Effector memory CD8-positive, alpha-beta T cell (primary cell): Measurements from ENCODE around the gene ACOXL.
A peak's percentile ranks its signal among the peaks of the same experiment; 100 is the strongest.
"Not testable (repeated sequence)": the region's sequence is repeated elsewhere in the genome, so short reads cannot be mapped to it uniquely, and the experiment has no call there.

Experiments
- ATAC-seq: fragments of 150-1000 bp; cut with Tn5 transposase; replicated peaks from 2 replicates; pipeline ENCODE4 v1.10.0; 2021; ENCODE audit warnings: mild to moderate bottlenecking, moderate library complexity
- DNase-seq, 3 experiments: peaks; one replicate each; pipeline ENCODE4 v3.0.0; 2021
- H3K27ac Mint-ChIP-seq, 2 donors: one replicate each; pipeline ENCODE4 v1.8.0; 2022; ENCODE audit warnings: mild to moderate bottlenecking in 2 of 2, mixed read lengths in 2 of 2, moderate library complexity in 2 of 2
- H3K27me3 Mint-ChIP-seq, 2 donors: one replicate each; pipeline ENCODE4 v1.8.0; 2022; ENCODE audit warnings: mixed read lengths in 2 of 2
- H3K36me3 Mint-ChIP-seq: one replicate; pipeline ENCODE4 v1.8.0; 2022; ENCODE audit warnings: mild to moderate bottlenecking, moderate library complexity, mixed read lengths; ENCODE audit not compliant: insufficient read depth
- H3K4me1 Mint-ChIP-seq, 2 donors: one replicate each; pipeline ENCODE4 v1.8.0; 2022; ENCODE audit warnings: low read depth in 2 of 2, mixed read lengths in 2 of 2
- H3K4me3 Mint-ChIP-seq, 2 donors: one replicate each; pipeline ENCODE4 v1.8.0; 2022; ENCODE audit warnings: mild to moderate bottlenecking in 2 of 2, mixed read lengths in 2 of 2, moderate library complexity in 2 of 2
- H3K9me3 Mint-ChIP-seq, 2 donors: one replicate each; pipeline ENCODE4 v1.8.0; 2022; ENCODE audit warnings: mixed read lengths in 2 of 2

ACOXL gene

DNA sequence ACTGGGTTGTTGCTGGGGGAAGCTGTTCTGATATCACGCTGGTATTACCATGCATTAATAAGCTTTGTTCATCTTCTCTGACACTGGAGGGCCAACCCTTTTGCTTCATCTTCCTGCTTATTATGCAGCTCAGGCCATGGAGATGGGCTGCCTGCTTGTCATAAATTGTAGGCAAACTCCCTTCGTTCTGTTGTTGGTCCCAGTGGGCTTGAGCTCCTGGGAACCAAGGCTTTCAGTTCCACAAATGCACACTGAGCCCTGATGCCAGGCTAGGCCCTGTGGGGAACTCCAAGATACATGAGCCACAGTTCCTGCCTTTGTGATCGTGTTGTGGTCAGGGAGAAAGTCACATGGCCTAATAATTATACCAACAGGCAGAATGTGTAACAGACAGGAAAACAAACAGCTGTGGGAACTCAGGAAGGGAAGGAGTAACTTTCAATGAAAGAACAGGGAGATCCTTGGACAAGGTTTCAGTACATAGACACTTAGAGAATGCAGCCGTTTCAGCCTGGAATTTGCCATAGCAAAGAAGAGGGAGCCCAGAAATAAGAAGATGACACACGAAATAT is 339.3 kb downstream of the ACOXL start:
- Mint-ChIP-seq H3K4me1 (peaks cover 0 to 1% of the 10 kb centered on the region in 2 donors), H3K4me3 (no peak overlapping the region), H3K9me3 (peaks cover 0 to 4% of the 10 kb centered on the region in 2 donors), H3K36me3 (peaks cover 3% of the 10 kb centered on the region), H3K27me3 (peaks cover 2 to 4% of the 10 kb centered on the region in 2 donors), H3K27ac (peak overlapping the region in 1 of 2 donors; percentile 18)
- ATAC-seq (no peak), DNase-seq (no peak)

DNA sequence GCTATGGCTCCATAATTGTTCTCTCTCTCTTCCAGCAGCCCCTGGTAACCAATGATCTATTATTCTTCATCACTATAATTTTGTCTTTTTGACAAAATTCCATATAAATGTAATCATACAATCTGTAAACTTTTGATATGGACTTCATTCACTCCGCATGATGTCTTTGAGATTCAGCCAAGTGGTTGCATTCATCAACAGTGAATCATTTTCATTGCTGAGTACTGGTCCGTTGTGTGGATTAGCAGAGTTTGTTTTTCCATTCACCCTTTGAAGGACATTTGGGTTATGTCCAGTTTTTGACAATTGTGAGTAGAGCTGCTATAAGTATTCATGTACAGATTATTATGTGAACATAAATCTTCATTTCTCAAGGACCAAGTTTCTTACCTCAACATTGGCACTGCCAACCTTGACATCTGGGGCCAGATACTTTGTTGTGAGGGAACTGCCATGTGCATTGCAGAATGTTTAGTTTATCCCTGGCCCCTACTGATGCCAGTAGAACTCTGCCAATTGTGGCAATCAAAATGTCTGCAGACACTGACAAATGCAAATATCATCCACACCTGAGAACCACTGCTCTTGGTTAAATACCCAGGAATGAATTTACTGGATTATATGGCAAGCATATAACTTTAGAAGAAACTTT is 340.0 kb downstream of the ACOXL start:
- Mint-ChIP-seq H3K9me3 (peaks cover 0 to 4% of the 10 kb centered on the region in 2 donors), H3K27me3 (peaks cover 9 to 10% of the 10 kb centered on the region in 2 donors), H3K27ac (no peak overlapping the region), H3K36me3 (peaks cover 3% of the 10 kb centered on the region), H3K4me1 (peaks cover 0 to 1% of the 10 kb centered on the region in 2 donors), H3K4me3 (no peak overlapping the region)
- DNase-seq (no peak), ATAC-seq (no peak)

DNA sequence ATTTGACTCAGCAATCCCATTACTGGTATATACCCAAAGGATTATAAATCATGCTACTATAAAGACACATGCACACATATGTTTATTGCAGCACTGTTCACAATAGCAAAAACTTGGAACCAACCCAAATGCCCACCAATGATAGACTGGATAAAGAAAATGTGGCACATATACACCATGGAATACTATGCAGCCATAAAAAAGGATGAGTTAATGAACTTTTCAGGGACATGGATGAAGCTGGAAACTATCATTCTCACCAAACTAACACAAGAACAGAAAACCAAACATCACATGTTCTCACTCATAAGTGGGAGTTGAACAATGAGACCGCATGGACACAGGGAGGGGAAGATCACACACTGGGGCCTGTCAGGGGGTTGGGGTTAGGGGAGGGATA is 350.3 kb downstream of the ACOXL start:
- peaks cover 85 to 92% of the 10 kb centered on the region in 2 donors for H3K27me3 Mint-ChIP-seq
- not testable (repeated sequence) for H3K36me3 Mint-ChIP-seq

DNA sequence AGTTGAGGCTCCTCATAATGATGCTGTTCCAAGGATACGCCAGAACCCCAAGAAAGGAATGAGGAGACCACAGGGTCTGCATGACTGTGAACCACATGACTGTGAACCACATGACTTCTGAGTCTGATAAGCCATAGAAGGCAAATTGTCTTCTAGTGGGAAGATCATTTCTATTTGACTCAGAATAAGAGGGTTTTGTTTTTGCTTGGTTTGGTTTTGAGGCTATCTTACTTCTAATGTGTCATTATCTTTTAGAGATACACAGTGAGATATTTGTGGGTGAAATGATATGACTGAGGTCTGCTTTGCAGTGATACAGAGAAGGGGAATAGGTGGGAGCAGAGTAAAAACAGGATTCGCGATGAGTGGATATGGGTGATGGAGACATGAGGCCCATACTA is 359.4 kb downstream of the ACOXL start:
- no peaks in the 10 kb centered on the region for H3K36me3 Mint-ChIP-seq
- ATAC-seq (no peak), DNase-seq (no peak)
- no peak overlapping the region for H3K27ac Mint-ChIP-seq
- H3K9me3 Mint-ChIP-seq: no peaks in the 10 kb centered on the region
- no peak overlapping the region for H3K4me3 Mint-ChIP-seq
- peaks cover 20 to 45% of the 10 kb centered on the region in 2 donors for H3K27me3 Mint-ChIP-seq
- no peaks in the 10 kb centered on the region for H3K4me1 Mint-ChIP-seq

More for the DNA sequence above, 350.3 kb downstream of the ACOXL start:
- H3K4me1 Mint-ChIP-seq, H3K9me3 Mint-ChIP-seq, ATAC-seq, H3K27ac Mint-ChIP-seq, H3K4me3 Mint-ChIP-seq, DNase-seq: not testable (repeated sequence)

DNA sequence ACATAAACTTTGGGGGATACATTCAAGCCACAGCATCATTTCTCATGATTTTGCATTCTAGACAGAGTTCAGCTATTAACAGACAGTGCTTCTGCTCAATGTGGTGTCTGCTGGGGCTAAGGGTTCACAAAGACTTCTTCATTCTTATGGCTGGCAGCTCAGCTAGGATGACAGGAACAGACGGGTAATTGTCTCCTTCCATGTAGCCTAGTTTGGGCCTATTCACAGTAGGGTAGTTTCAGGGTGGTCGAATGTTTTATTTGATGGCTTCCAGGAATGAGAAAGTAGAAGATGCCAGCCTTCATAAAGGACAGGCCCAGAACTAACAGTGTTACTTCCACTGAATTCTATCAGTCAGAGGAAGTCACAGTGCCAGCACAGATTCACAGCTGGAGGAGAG is 362.3 kb downstream of the ACOXL start:
- H3K4me1 Mint-ChIP-seq: no peaks in the 10 kb centered on the region
- no peaks in the 10 kb centered on the region for H3K9me3 Mint-ChIP-seq
- peaks cover 20 to 33% of the 10 kb centered on the region in 2 donors for H3K27me3 Mint-ChIP-seq
- no peak overlapping the region for H3K27ac Mint-ChIP-seq
- ATAC-seq (no peak), DNase-seq (no peak)
- no peak overlapping the region for H3K4me3 Mint-ChIP-seq
- no peaks in the 10 kb centered on the region for H3K36me3 Mint-ChIP-seq

DNA sequence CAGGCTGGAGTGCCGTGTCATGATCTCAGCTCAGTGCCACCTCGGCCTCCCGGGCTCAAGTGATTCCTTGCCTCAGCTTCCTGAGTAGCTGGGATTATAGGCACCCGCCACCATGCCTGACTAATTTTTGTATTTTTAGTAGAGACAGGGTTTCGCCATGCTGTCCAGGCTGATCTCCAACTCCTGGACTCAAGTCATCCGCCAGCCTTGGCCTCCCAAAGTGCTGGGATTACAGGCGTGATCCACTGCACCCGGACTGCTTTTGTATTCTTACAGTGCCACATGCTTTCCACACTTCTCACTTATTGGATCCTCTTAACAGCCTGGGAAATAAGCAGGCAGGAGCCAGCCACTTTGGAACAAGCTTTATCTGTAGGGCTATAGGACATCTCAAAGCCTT is 363.1 kb downstream of the ACOXL start:
- Mint-ChIP-seq H3K4me1 (peaks cover 4 to 5% of the 10 kb centered on the region in 2 donors), H3K4me3 (no peak overlapping the region), H3K27me3 (peaks cover 15 to 27% of the 10 kb centered on the region in 2 donors), H3K27ac (no peak overlapping the region), H3K36me3 (no peaks in the 10 kb centered on the region), H3K9me3 (no peaks in the 10 kb centered on the region)
- DNase-seq (no peak), ATAC-seq (no peak)

DNA sequence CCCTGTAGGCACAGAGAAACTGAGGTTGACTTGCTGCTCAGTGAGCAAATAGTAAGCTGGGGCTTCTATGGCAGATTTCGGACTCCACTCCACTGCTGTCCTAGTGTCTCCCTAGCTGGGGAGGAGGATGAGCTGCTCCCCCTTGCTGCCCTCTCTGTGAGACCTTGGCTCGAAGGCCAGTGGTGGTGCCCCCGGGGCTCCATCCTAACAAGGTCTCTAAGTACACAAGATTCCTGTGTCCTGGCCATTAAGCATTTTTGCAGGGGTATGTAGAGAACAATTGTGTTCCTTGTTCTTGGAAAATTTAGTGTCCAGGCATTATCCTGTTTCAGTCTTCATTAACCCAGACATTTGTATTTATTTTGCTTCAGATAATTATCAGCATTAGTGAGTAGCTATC is 367.0 kb downstream of the ACOXL start:
- H3K27me3 Mint-ChIP-seq: no peaks in the 10 kb centered on the region
- ATAC-seq: no peak
- H3K27ac Mint-ChIP-seq: no peak overlapping the region
- DNase-seq: no peak
- no peaks in the 10 kb centered on the region for H3K36me3 Mint-ChIP-seq
- H3K4me3 Mint-ChIP-seq: no peak overlapping the region
- peaks cover 10 to 11% of the 10 kb centered on the region in 2 donors for H3K4me1 Mint-ChIP-seq
- H3K9me3 Mint-ChIP-seq: no peaks in the 10 kb centered on the region

DNA sequence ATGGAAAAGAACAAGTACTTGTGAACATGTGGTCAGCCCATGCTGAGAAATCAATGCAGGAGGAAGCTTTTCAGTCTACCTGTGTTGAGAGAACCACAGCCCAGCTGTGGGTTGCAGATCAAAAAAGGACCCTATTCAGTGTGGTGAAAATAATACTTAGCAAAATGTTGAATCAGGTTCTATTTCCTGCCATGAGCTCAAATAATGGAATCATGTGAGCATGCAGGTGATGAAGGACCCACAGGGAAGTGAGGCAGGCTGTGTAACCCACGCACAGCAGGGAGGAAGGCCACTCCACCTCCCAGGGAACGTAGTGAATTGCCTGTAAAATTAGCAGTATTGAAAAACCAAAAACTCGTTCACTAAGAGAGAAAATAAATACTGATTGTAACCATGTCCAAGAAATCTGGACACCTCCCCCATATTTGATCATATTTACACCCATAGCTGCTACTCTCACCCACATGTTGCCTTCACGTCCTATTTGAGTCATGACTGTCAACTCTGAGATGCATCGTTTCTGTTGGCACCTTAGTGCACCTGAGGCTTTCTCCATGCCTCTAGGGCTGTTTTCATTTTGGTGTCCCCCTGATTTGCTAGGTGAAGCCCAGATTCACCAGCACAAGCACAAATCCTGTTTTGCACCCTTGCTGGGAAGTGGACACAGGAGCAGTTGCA is 367.9 kb downstream of the ACOXL start:
- Mint-ChIP-seq H3K27ac (peak overlapping the region; percentile 41 to 45), H3K9me3 (no peaks in the 10 kb centered on the region), H3K36me3 (no peaks in the 10 kb centered on the region), H3K4me3 (peak overlapping the region; percentile 36 to 53), H3K4me1 (peaks cover 10 to 11% of the 10 kb centered on the region in 2 donors), H3K27me3 (no peaks in the 10 kb centered on the region)
- DNase-seq (no peak), ATAC-seq (no peak)

DNA sequence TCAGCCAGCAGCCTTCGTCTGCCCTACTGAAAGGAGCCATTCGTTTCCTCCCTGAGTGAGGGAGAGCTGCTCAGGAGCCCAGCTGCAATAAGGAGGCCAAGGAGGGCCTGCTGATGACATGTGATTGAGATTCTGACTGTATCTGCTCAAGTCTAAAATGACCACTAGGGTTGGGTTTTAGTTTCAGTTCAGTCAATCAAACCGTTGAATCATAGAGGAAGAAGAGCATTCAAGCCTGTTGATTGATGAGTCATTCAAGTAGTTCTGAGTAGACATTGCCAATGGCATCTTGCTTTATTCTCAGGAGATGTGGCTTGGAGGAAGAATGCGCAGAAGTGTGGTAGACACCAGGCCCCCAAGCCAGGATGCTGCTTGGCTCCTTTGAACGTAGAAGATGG is 368.4 kb downstream of the ACOXL start:
- no peaks in the 10 kb centered on the region for H3K27me3 Mint-ChIP-seq
- peak overlapping the region; percentile 36 to 53 for H3K4me3 Mint-ChIP-seq
- DNase-seq (no peak), ATAC-seq (peak; percentile 65)
- H3K27ac Mint-ChIP-seq: peak overlapping the region; percentile 41 to 45
- no peaks in the 10 kb centered on the region for H3K9me3 Mint-ChIP-seq
- no peaks in the 10 kb centered on the region for H3K36me3 Mint-ChIP-seq
- H3K4me1 Mint-ChIP-seq: peaks cover 10 to 11% of the 10 kb centered on the region in 2 donors

DNA sequence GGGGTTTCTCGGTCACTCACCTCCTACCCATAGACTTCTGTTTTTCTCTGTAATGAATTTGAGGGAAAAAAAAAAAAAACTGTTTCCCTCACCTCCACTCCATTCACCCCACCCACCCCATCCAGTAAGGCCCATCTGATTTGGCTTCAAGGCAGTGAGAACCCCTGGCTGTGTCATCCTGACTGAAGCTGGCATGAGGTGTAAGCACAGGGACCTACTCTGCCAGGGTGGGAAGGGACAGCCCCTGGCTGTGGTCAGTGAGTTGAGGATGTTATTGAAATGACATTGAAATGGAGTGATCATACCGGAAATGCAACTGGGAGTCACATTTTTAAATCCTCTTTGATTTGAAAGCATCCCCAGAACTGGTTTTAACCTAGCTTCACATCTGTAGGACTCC is 369.2 kb downstream of the ACOXL start:
- no peak for DNase-seq
- Mint-ChIP-seq H3K9me3 (no peaks in the 10 kb centered on the region), H3K4me3 (no peak overlapping the region), H3K4me1 (peaks cover 10 to 11% of the 10 kb centered on the region in 2 donors), H3K36me3 (no peaks in the 10 kb centered on the region), H3K27ac (no peak overlapping the region), H3K27me3 (no peaks in the 10 kb centered on the region)
- no peak for ATAC-seq

DNA sequence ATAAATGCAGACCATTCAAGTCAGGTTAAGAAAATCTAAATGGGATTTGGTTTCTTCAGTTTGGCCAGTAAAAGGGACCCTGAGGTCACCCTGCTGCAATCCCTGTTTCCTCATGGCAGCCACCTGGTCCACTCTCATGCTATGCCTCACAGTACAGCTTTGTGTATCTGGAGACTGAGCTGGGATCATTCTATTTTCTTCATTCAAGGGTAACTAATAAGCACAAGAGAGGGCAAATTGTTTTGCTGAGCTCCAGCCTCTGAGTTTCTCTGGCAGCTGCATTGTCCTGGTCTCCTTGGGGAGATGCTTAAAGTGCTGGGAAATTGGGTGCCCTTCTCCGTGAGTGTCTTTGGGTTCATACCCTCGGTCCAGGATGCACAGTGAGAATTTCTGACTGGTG is 369.8 kb downstream of the ACOXL start:
- no peaks in the 10 kb centered on the region for H3K27me3 Mint-ChIP-seq
- no peaks in the 10 kb centered on the region for H3K9me3 Mint-ChIP-seq
- H3K4me3 Mint-ChIP-seq: no peak overlapping the region

DNA sequence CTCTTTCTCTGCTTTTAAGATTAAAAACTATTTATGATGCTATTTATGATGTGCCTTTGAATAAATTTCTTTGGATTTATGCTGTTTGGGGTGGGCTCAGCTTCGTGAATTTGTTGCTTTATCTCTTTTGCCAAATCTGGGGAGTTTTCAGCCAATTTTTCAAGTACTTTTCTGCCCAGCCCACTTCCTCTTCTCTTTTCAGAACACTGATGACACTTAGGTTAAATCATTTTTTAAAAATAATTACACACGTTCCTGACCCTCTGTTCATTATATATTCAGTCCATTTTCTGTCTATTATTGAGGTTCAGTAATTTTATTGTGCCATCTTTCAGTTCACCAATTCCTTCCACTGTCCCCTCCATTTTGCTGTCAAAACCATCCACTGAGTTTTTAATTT is 373.6 kb downstream of the ACOXL start:
- DNase-seq (no peak), ATAC-seq (no peak)
- H3K27me3 Mint-ChIP-seq: peaks cover 8 to 13% of the 10 kb centered on the region in 2 donors
- H3K4me1 Mint-ChIP-seq: peaks cover 1 to 2% of the 10 kb centered on the region in 2 donors
- H3K9me3 Mint-ChIP-seq: no peaks in the 10 kb centered on the region
- H3K36me3 Mint-ChIP-seq: no peaks in the 10 kb centered on the region
- H3K4me3 Mint-ChIP-seq: no peak overlapping the region
- no peak overlapping the region for H3K27ac Mint-ChIP-seq

More for the DNA sequence above, 369.8 kb downstream of the ACOXL start:
- H3K4me1 Mint-ChIP-seq: peaks cover 10 to 11% of the 10 kb centered on the region in 2 donors
- no peak overlapping the region for H3K27ac Mint-ChIP-seq
- no peak for DNase-seq
- no peak for ATAC-seq
- H3K36me3 Mint-ChIP-seq: no peaks in the 10 kb centered on the region

DNA sequence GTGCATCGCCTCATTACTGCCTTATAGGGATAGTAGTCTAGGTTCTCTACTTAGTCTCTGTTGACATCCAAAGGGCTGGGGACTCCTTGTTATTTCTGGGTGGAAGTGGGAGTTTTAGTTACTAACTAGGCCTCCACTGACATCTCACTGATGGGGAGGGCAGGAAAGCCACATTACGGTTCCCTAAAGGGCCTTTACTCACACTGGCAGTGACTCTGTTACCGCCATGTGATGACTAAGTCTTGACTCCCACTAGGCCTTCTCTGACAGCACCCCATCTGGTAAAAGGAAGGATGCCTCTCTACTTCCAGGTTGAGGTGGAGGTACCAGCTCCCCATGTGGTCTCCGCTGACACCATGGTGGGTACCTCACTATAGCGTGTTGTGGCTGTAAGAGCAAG is 374.3 kb downstream of the ACOXL start:
- H3K27me3 Mint-ChIP-seq: peaks cover 8 to 20% of the 10 kb centered on the region in 2 donors
- H3K36me3 Mint-ChIP-seq: no peaks in the 10 kb centered on the region
- no peak for ATAC-seq
- H3K9me3 Mint-ChIP-seq: no peaks in the 10 kb centered on the region
- H3K4me3 Mint-ChIP-seq: no peak overlapping the region
- H3K27ac Mint-ChIP-seq: no peak overlapping the region
- DNase-seq: no peak
- no peaks in the 10 kb centered on the region for H3K4me1 Mint-ChIP-seq

DNA sequence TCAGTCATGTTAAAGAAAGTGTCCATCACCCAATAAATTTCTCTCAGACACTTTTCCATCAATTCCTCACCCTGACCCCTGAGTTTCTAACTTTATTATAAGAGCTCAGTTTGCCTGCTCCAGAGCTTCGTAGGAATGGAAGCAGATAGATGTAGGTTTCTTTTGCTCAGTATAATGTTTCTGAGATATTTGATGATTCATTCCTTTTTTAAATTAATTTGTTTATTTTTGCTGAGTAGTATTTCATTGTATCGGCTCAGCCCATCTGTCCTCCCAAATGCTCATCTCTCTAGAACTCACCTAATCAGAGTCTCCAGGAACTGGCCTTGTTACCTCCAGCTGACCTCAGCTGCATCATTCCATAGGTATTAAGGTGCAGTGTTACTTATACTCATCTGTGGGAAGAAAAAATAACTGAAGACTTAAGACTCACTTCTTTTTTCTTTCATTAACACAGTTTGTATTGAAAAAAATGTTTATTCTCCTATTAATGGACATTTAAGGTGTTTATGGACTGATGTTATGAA is 376.4 kb downstream of the ACOXL start:
- ATAC-seq: no peak
- H3K27me3 Mint-ChIP-seq: peaks cover 24 to 41% of the 10 kb centered on the region in 2 donors
- DNase-seq: no peak
- no peaks in the 10 kb centered on the region for H3K4me1 Mint-ChIP-seq
- H3K36me3 Mint-ChIP-seq: no peaks in the 10 kb centered on the region
- H3K9me3 Mint-ChIP-seq: no peaks in the 10 kb centered on the region
- H3K27ac Mint-ChIP-seq: no peak overlapping the region
- H3K4me3 Mint-ChIP-seq: no peak overlapping the region
